Chondrocyte (in vitro differentiated cells): ENCODE measurements around the gene CUZD1. TPM values are rescaled to one million over a fixed set of nuclear protein-coding genes. Genes with fewer than 3 reads are reported as not detected.

ENCODE experiments used
- DNase-seq: peaks from one replicate; pipeline ENCODE4 v3.0.0; 2021; ENCODE audit warnings: mixed read lengths, low spot score
- H3K27ac Mint-ChIP-seq: one replicate; pipeline ENCODE4 v1.8.0; 2021; ENCODE audit warnings: mild to moderate bottlenecking, moderate library complexity, mixed read lengths; ENCODE audit not compliant: unreplicated experiment
- H3K27me3 Mint-ChIP-seq: 2 replicates; pipeline ENCODE4 v1.8.0; 2021; ENCODE audit warnings: low read depth, mixed read lengths
- H3K36me3 Mint-ChIP-seq: 2 replicates; pipeline ENCODE4 v1.8.0; 2021; ENCODE audit warnings: low read depth, mixed read lengths
- H3K4me1 Mint-ChIP-seq: 2 replicates; pipeline ENCODE4 v1.8.0; 2021; ENCODE audit warnings: low read depth, mild to moderate bottlenecking, mixed read lengths
- H3K4me3 Mint-ChIP-seq: one replicate; pipeline ENCODE4 v1.8.0; 2021; ENCODE audit warnings: mild to moderate bottlenecking, moderate library complexity, mixed read lengths; ENCODE audit not compliant: unreplicated experiment
- H3K9me3 Mint-ChIP-seq: 2 replicates; pipeline ENCODE4 v1.8.0; 2021; ENCODE audit warnings: low read depth, mixed read lengths
- total RNA-seq: library from RNA; stranded (reverse); gene quantifications from 3 replicates; pipeline ENCODE4 v1.2.1, GENCODE V29; 2021
- TF ChIP-seq, protein P1 (sequence below): fragments of 200-600 bp; sonication (generic); IDR thresholded peaks from 2 replicates; pipeline ENCODE4 v1.5.0; 2021; ENCODE audit warnings: antibody characterized with exemption, mild to moderate bottlenecking, moderate library complexity

Gene CUZD1
- total RNA-seq, 1 donor from 2014 or later: not detected

DNA sequence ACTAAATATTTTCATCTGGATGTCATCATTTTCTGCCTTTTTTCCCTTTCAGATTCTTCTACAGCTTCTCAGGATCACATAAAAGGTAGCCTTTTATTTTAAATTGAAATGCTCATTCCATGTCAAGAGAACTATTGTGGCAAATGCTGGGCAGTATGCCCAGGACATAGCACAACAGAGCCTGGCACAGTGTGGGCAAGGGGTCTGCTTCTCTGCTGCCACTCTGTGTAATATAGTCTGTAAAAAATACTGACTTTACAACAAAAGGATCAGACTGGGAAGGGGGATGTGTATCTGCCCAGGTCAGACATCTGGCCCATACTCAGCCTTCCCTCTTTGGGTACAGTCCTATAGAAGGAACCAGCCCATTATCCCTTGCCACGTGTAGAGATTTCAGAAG lies 62.7 kb downstream of the CUZD1 start:
- no peak overlapping the region for H3K4me3 Mint-ChIP-seq
- no peak for DNase-seq
- TF ChIP-seq, protein P1, sequence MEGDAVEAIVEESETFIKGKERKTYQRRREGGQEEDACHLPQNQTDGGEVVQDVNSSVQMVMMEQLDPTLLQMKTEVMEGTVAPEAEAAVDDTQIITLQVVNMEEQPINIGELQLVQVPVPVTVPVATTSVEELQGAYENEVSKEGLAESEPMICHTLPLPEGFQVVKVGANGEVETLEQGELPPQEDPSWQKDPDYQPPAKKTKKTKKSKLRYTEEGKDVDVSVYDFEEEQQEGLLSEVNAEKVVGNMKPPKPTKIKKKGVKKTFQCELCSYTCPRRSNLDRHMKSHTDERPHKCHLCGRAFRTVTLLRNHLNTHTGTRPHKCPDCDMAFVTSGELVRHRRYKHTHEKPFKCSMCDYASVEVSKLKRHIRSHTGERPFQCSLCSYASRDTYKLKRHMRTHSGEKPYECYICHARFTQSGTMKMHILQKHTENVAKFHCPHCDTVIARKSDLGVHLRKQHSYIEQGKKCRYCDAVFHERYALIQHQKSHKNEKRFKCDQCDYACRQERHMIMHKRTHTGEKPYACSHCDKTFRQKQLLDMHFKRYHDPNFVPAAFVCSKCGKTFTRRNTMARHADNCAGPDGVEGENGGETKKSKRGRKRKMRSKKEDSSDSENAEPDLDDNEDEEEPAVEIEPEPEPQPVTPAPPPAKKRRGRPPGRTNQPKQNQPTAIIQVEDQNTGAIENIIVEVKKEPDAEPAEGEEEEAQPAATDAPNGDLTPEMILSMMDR: no peak
- H3K27ac Mint-ChIP-seq: no peak overlapping the region
- no peaks in the 10 kb centered on the region for H3K4me1 Mint-ChIP-seq
- peaks cover 9% of the 10 kb centered on the region for H3K27me3 Mint-ChIP-seq
- H3K9me3 Mint-ChIP-seq: peaks cover 5% of the 10 kb centered on the region
- no peaks in the 10 kb centered on the region for H3K36me3 Mint-ChIP-seq

Other genes with a start within 250 kb of the CUZD1 start
- not detected in 3 replicates for gene C10orf120, start 146.0 kb downstream of the CUZD1 start, total RNA-seq
- not detected in 3 replicates for gene FAM24B, start 33.7 kb upstream of the CUZD1 start, total RNA-seq
- not detected in 3 replicates for gene FAM24A, start 64.8 kb upstream of the CUZD1 start, total RNA-seq
- gene C10orf88, start 108.4 kb upstream of the CUZD1 start, total RNA-seq: 11.7 to 15.2 TPM (median 12.5 TPM) in 3 replicates
- gene PSTK, start 134.5 kb upstream of the CUZD1 start, total RNA-seq: 4.2 to 5.6 TPM (median 5.1 TPM) in 3 replicates
- gene IKZF5, start 162.9 kb upstream of the CUZD1 start, total RNA-seq: 8.5 to 15.2 TPM (median 9.6 TPM) in 3 replicates
- 11.8 to 17.6 TPM (median 13.1 TPM) in 3 replicates for gene ACADSB, start 163.1 kb upstream of the CUZD1 start, total RNA-seq